GM12878 (cell line): ENCODE data around the gene RETSAT. TPM values are rescaled to one million over a fixed set of nuclear protein-coding genes. Genes with fewer than 3 reads are reported as not detected.
"Not testable (repeated sequence)": the region's sequence is repeated elsewhere in the genome, so short reads cannot be mapped to it uniquely, and the experiment has no call there.

Experiments used
- ATAC-seq: fragments of 200-7000 bp; cut with Tn5 transposase; 3 replicates; pipeline ENCODE4 v1.9.1; 2020; ENCODE audit warnings: mild to moderate bottlenecking, moderate library complexity
- BruUV-seq: library from RNA; stranded (reverse); fragments of 400-500 nt; replicated peaks from 2 replicates; lab custom pipeline; 2021; lab: Mats Ljungman, UMichigan
- CTCF ChIA-PET: fragments of 300-600 bp; sonication (Branson Sonifier 250); formaldehyde crosslinking; extraction: SDS; loops from one replicate; lab custom pipeline; 2021; ENCODE audit warnings: inconsistent platforms; lab: Yijun Ruan, JAX
- POLR2A ChIA-PET: fragments of 350-600 bp; formaldehyde crosslinking; extraction: SDS; loops from one replicate; lab custom pipeline; 2021; ENCODE audit warnings: inconsistent platforms; lab: Charles Lee
- RAD21 ChIA-PET: fragments of 300-600 bp; sonication (Branson Sonifier 250); formaldehyde crosslinking; loops from one replicate; lab custom pipeline; 2023; ENCODE audit warnings: antibody characterized with exemption; ENCODE audit not compliant: unreplicated experiment; lab: Charles Lee
- SMC1A ChIA-PET: fragments of 300-600 bp; sonication (Branson Sonifier 250); formaldehyde crosslinking; loops from one replicate; lab custom pipeline; 2023; ENCODE audit not compliant: unreplicated experiment, uncharacterized antibody; lab: Charles Lee
- DNase-seq: peaks from one replicate; pipeline ENCODE4 v3.0.0-alpha.2; 2011; ENCODE audit warnings: low read depth, low spot score
- FAIRE-seq: peaks from 3 replicates; lab custom pipeline; 2011; peaks lifted over from hg19 to GRCh38; lab: Jason Lieb, UNC
- H2AFZ ChIP-seq: 2 replicates; pipeline ENCODE4 v1.6.0; 2011; ENCODE audit warnings: low read depth, low read length, control low read depth; ENCODE audit not compliant: control insufficient read depth
- H3K27ac ChIP-seq: 2 replicates; pipeline ENCODE4 v1.5.1; 2011; ENCODE audit warnings: control low read depth; ENCODE audit not compliant: control insufficient read depth, insufficient read depth
- H3K27me3 ChIP-seq, 2 experiments: replicated peaks in 1 of 2; 2 replicates each; pipeline versions ENCODE4 v1.6.0 to v1.6.1; 2011; ENCODE audit warnings: low read length in 1 of 2; ENCODE audit not compliant: control insufficient read depth in 2 of 2, insufficient read depth in 2 of 2
- H3K36me3 ChIP-seq, 2 experiments: 2 replicates each; pipeline ENCODE4 v1.5.1; 2011; ENCODE audit warnings: low read length in 1 of 2; ENCODE audit not compliant: control insufficient read depth in 2 of 2, insufficient read depth in 2 of 2
- H3K4me1 ChIP-seq: 2 replicates; pipeline ENCODE4 v1.6.1; 2011; ENCODE audit warnings: mild to moderate bottlenecking, low read length, moderate library complexity, mixed read lengths; ENCODE audit not compliant: control insufficient read depth, insufficient read depth
- H3K4me2 ChIP-seq: 2 replicates; pipeline ENCODE4 v1.6.0; 2011; ENCODE audit warnings: control low read depth; ENCODE audit not compliant: control insufficient read depth, insufficient read depth
- H3K4me3 ChIP-seq: fragments of 200-600 bp; sonication (generic); 2 replicates; pipeline ENCODE4 v1.5.1; 2016
- H3K79me2 ChIP-seq: 2 replicates; pipeline ENCODE4 v1.6.0; 2011; ENCODE audit warnings: low read length; ENCODE audit not compliant: control insufficient read depth, insufficient read depth
- H3K9ac ChIP-seq: 2 replicates; pipeline ENCODE4 v1.8.0; 2011; ENCODE audit warnings: low read length, control low read depth, mixed read lengths; ENCODE audit not compliant: control insufficient read depth, insufficient read depth
- H3K9me3 ChIP-seq: replicated peaks from 3 replicates; pipeline ENCODE4 v1.5.1; 2011; ENCODE audit warnings: mild to moderate bottlenecking, low read length; ENCODE audit not compliant: control insufficient read depth, insufficient read depth
- H4K20me1 ChIP-seq: 2 replicates; pipeline ENCODE4 v1.6.0; 2011; ENCODE audit not compliant: control insufficient read depth, insufficient read depth
- REST ChIP-seq: IDR thresholded peaks from 2 replicates; pipeline ENCODE4 v1.6.1; 2012; ENCODE audit warnings: mild to moderate bottlenecking, low read depth, low read length
- RUNX3 ChIP-seq: IDR thresholded peaks from 2 replicates; pipeline ENCODE4 v1.6.1; 2012; ENCODE audit warnings: low read length, inconsistent platforms
- YY1 ChIP-seq: IDR thresholded peaks from 2 replicates; pipeline ENCODE4 v1.6.1; 2011; ENCODE audit warnings: low read depth, mild to moderate bottlenecking, low read length
- WGBS: methylation state at CpG from one replicate; pipeline ENCODE4 v1.1.6; 2016; ENCODE audit warnings: low lambda C conversion rate; ENCODE audit not compliant: insufficient replicate concordance, insufficient coverage; ENCODE audit errors: missing lambda C conversion rate; 5-methylcytosine and 5-hydroxymethylcytosine counted together
- in situ Hi-C: fragments of 300-500 bp; cut with MboI; formaldehyde crosslinking; loops from 9 replicates; pipeline ENCODE4 v1.14.3; 2018; ENCODE audit warnings: mixed read lengths
- intact Hi-C: fragments of 100-400 bp; cut with micrococcal nuclease; formaldehyde crosslinking; loops from one replicate; pipeline ENCODE4 v1.14.2; 2022; ENCODE audit not compliant: unreplicated experiment
- polyA plus RNA-seq, 11 experiments: library from polyadenylated mRNA; depleted of rRNA in 4 of 11; unstranded in 6 of 11; stranded (reverse) in 5 of 11; fragments of >200 nt; fragmentation: Nextera tagmentation in 4 of 11; fragmentation: Illumina TruSeq in 1 of 11; extraction: Ambion mirVana in 4 of 11; extraction: Trizol in 1 of 11; gene quantifications; 1 replicate in 1 of 11; 2 replicates in 10 of 11; pipeline versions ENCODE4 v1.2.1 to v1.2.3, GENCODE V29; 2011 to 2016; ENCODE audit warnings: inconsistent platforms in 2 of 11, missing spikeins in 2 of 11, low read depth in 1 of 11
- total RNA-seq, 4 experiments: library from RNA; depleted of rRNA in 3 of 4; stranded (reverse); fragments of >200 nt in 3 of 4; fragmentation: Illumina TruSeq in 1 of 4; extraction: Trizol in 1 of 4; gene quantifications; 2 replicates each; pipeline versions ENCODE4 v1.2.1 to v1.2.3, GENCODE V29; 2013 to 2021

Gene RETSAT
- total and polyA plus RNA-seq, 10 of the 15 experiments (the other 5 are each of a cell fraction or from before 2014, with no cell fraction given): 3.3 to 28.8 (median 22.0) TPM

- no peak for TF ChIP-seq REST
- TF ChIP-seq RUNX3: peak; percentile 50
- 0 out of 2 replicates have a peak, but pooled peaks have one; percentile 24 for TF ChIP-seq YY1
Measured at GRCh38 chr2:85330839-85331636, 23.3 kb downstream of the RETSAT start (continued).

- H2AFZ ChIP-seq, CTCF ChIA-PET, H3K4me3 ChIP-seq, H4K20me1 ChIP-seq, BruUV-seq, in situ Hi-C loops, ATAC-seq, H3K27ac ChIP-seq, H3K9me3 ChIP-seq, RAD21 ChIA-PET, H3K4me2 ChIP-seq, H3K27me3 ChIP-seq, DNase-seq, FAIRE-seq, H3K36me3 ChIP-seq, H3K9ac ChIP-seq, SMC1A ChIA-PET: not testable (repeated sequence)
- 94% methylated on average over 2 of the region's 3 CpGs for WGBS
- intact Hi-C loops: loop anchor here (5.0 kb wide), 1 partner anchor 223 kb away; no protein-coding TSS in a partner anchor
- H3K79me2 ChIP-seq: peaks cover 37% of the 10 kb centered on the region
- peaks cover 18% of the 10 kb centered on the region for H3K4me1 ChIP-seq
- POLR2A ChIA-PET: interaction anchor here (0.7 kb wide), 1 partner anchor 16 kb away, joined by 7 read pairs; no protein-coding TSS in a partner anchor
Measured at GRCh38 chr2:85329701-85330100, 24.6 kb downstream of the RETSAT start.
